PC-9 (cell line): Measurements from ENCODE around the gene GRIN2A.

ENCODE experiments used
- EZH2 ChIP-seq: fragments of 200-600 bp; sonication (generic); IDR thresholded peaks from 2 replicates; pipeline ENCODE4 v1.8.0; 2017; ENCODE audit warnings: antibody characterized with exemption, low read depth
- TF ChIP-seq, protein P1 (sequence below): fragments of 200-600 bp; sonication (generic); conservative IDR thresholded peaks from 2 replicates; pipeline ENCODE4 v1.6.1; 2017; ENCODE audit warnings: mixed run types, antibody characterized with exemption, mild to moderate bottlenecking, moderate library complexity

DNA sequence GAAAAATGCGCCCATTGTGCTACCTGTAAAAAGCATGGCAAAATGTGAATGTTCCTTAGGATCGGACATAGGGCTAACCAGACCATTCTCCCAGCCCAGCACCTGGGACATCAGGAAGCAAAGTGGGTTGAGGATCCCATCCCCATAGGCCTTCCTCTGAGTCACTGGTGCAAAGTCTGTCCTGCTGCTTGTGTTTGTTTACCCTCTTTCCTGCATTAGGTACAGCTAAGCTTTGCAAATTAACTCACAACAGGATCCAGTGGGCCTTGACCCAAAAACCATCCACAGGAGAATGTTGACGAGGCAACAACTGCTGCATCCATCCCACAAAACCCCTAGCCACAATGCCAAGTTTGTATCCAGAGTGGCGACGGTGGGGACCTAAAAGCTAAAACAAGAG lies 106.2 kb downstream of the GRIN2A start:
- TF ChIP-seq, protein P1, sequence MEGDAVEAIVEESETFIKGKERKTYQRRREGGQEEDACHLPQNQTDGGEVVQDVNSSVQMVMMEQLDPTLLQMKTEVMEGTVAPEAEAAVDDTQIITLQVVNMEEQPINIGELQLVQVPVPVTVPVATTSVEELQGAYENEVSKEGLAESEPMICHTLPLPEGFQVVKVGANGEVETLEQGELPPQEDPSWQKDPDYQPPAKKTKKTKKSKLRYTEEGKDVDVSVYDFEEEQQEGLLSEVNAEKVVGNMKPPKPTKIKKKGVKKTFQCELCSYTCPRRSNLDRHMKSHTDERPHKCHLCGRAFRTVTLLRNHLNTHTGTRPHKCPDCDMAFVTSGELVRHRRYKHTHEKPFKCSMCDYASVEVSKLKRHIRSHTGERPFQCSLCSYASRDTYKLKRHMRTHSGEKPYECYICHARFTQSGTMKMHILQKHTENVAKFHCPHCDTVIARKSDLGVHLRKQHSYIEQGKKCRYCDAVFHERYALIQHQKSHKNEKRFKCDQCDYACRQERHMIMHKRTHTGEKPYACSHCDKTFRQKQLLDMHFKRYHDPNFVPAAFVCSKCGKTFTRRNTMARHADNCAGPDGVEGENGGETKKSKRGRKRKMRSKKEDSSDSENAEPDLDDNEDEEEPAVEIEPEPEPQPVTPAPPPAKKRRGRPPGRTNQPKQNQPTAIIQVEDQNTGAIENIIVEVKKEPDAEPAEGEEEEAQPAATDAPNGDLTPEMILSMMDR: no peak
- no peak for TF ChIP-seq EZH2
